ENCODE results near the gene NEDD4L.

NEDD4L gene

GRCh38 chr18:58351776-58352175 lies 307.8 kb downstream of the NEDD4L start:
- Histone ChIP-seq H3K18ac (ENCODE audit: low read length) (no peak overlapping the region), H3K23ac (ENCODE audit: low read depth, low read length, poor library complexity) (no peak overlapping the region), H2AFZ (ENCODE audit: low read length) (no peak overlapping the region), H2BK12ac (ENCODE audit: low read length) (no peak overlapping the region), H3K4me1 (ENCODE audit: control insufficient read depth in 2 of 2, insufficient read depth in 1 of 2, low read depth in 1 of 2, low read length in 2 of 2) (peaks cover 0 to 2% of the 10 kb centered on the region in 2 donors), H4K8ac (ENCODE audit: low read depth, low read length) (no peak overlapping the region), H2BK120ac (ENCODE audit: low read depth, low read length) (no peak overlapping the region), H3K9me3 (replicated peaks in 1 of 2; ENCODE audit: control insufficient read depth in 2 of 2, insufficient read depth in 1 of 2, low read depth in 1 of 2, low read length in 2 of 2) (no peaks in the 10 kb centered on the region), H3K27me3 (ENCODE audit: control insufficient read depth in 3 of 3, insufficient read depth in 3 of 3, low read depth in 1 of 3, low read length in 3 of 3) (no peaks in the 10 kb centered on the region), H3K79me1 (ENCODE audit: low read depth, low read length) (no peaks in the 10 kb centered on the region), H2BK15ac (ENCODE audit: low read length) (no peak overlapping the region), H3K4me3 (ENCODE audit: low read length in 2 of 2) (no peak overlapping the region), H3K27ac (replicated peaks; ENCODE audit: low read length) (no peak overlapping the region), H2BK5ac (ENCODE audit: low read length) (no peak overlapping the region), H3K9ac (ENCODE audit: low read depth, low read length, poor library complexity) (no peak overlapping the region), H2AK5ac (ENCODE audit: low read depth, low read length) (no peak overlapping the region), H3K36me3 (replicated peaks in 1 of 2; ENCODE audit: control insufficient read depth in 2 of 2, insufficient read depth in 2 of 2, low read length in 2 of 2) (peaks cover 3% of the 10 kb centered on the region in 2 donors), H3K4ac (ENCODE audit: low read length) (no peak overlapping the region), H4K91ac (ENCODE audit: low read depth, low read length, poor library complexity) (no peak overlapping the region), H3K14ac (ENCODE audit: low read length) (no peak overlapping the region), H3K4me2 (ENCODE audit: insufficient read depth, low read length, poor library complexity, severe bottlenecking) (no peak overlapping the region)
- no peak for DNase-seq (ENCODE audit: low spot score)
- no CpG with 5 or more reads among the region's 3 CpGs for WGBS, 2 donors (ENCODE audit: extremely low coverage in 2 of 2, insufficient read length in 2 of 2, insufficient replicate concordance in 1 of 2)

DNA sequence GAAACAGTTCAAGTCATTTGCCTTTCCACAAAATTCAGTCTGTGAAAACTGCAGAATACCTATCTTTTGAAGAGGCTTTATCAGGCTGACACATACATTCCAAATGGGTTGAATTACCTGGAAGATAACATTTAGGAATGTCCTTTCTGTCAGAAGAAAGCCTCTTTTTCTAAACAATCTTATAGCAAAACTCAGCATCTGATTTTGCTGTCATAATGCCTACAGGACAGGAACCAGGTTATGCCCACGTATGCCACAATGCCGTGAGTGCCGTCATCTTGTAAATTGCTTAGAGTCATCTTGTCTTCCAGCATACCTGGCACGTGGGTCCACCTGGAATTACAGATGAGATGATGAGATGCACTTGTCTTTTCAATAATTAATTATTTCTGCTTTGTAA lies 309.6 kb downstream of the NEDD4L start:
- H2BK120ac ChIP-seq (ENCODE audit: low read depth, low read length) = no peak overlapping the region
- H3K27me3 ChIP-seq (ENCODE audit: control insufficient read depth in 3 of 3, insufficient read depth in 3 of 3, low read depth in 1 of 3, low read length in 3 of 3) = no peaks in the 10 kb centered on the region
- no peak overlapping the region for H3K4me2 ChIP-seq (ENCODE audit: insufficient read depth, low read length, poor library complexity, severe bottlenecking)
- H2BK12ac ChIP-seq (ENCODE audit: low read length) = no peak overlapping the region
- no peak overlapping the region for H3K14ac ChIP-seq (ENCODE audit: low read length)
- H2AK5ac ChIP-seq (ENCODE audit: low read depth, low read length) = no peak overlapping the region
- H3K9me3 ChIP-seq (replicated peaks in 1 of 2; ENCODE audit: control insufficient read depth in 2 of 2, insufficient read depth in 1 of 2, low read depth in 1 of 2, low read length in 2 of 2) = no peaks in the 10 kb centered on the region
- H3K4me1 ChIP-seq (ENCODE audit: control insufficient read depth in 2 of 2, insufficient read depth in 1 of 2, low read depth in 1 of 2, low read length in 2 of 2) = peaks cover 0 to 2% of the 10 kb centered on the region in 2 donors
- H3K79me1 ChIP-seq (ENCODE audit: low read depth, low read length) = no peaks in the 10 kb centered on the region
- peaks cover 3% of the 10 kb centered on the region in 2 donors for H3K36me3 ChIP-seq (replicated peaks in 1 of 2; ENCODE audit: control insufficient read depth in 2 of 2, insufficient read depth in 2 of 2, low read length in 2 of 2)
- H3K27ac ChIP-seq (replicated peaks; ENCODE audit: low read length) = no peak overlapping the region
- no peak overlapping the region for H4K91ac ChIP-seq (ENCODE audit: low read depth, low read length, poor library complexity)
- no peak overlapping the region for H3K18ac ChIP-seq (ENCODE audit: low read length)
- H3K4ac ChIP-seq (ENCODE audit: low read length) = no peak overlapping the region
- no CpG with 5 or more reads among the region's 4 CpGs for WGBS, 2 donors (ENCODE audit: extremely low coverage in 2 of 2, insufficient read length in 2 of 2, insufficient replicate concordance in 1 of 2)
- no peak overlapping the region for H3K4me3 ChIP-seq (ENCODE audit: low read length in 2 of 2)
- no peak overlapping the region for H3K23ac ChIP-seq (ENCODE audit: low read depth, low read length, poor library complexity)
- H2AFZ ChIP-seq (ENCODE audit: low read length) = no peak overlapping the region
- no peak for DNase-seq (ENCODE audit: low spot score)
- H2BK15ac ChIP-seq (ENCODE audit: low read length) = no peak overlapping the region
- no peak overlapping the region for H3K9ac ChIP-seq (ENCODE audit: low read depth, low read length, poor library complexity)
- H2BK5ac ChIP-seq (ENCODE audit: low read length) = no peak overlapping the region
- no peak overlapping the region for H4K8ac ChIP-seq (ENCODE audit: low read depth, low read length)

GRCh38 chr18:58354051-58354450 lies 310.0 kb downstream of the NEDD4L start:
- no CpG with 5 or more reads among the region's 4 CpGs for WGBS, 2 donors (ENCODE audit: extremely low coverage in 2 of 2, insufficient read length in 2 of 2, insufficient replicate concordance in 1 of 2)
- Histone ChIP-seq H4K8ac (ENCODE audit: low read depth, low read length) (no peak overlapping the region), H2BK120ac (ENCODE audit: low read depth, low read length) (no peak overlapping the region), H3K27ac (replicated peaks; ENCODE audit: low read length) (no peak overlapping the region), H2BK5ac (ENCODE audit: low read length) (no peak overlapping the region), H3K36me3 (replicated peaks in 1 of 2; ENCODE audit: control insufficient read depth in 2 of 2, insufficient read depth in 2 of 2, low read length in 2 of 2) (peaks cover 3% of the 10 kb centered on the region in 2 donors), H2AFZ (ENCODE audit: low read length) (no peak overlapping the region), H3K9ac (ENCODE audit: low read depth, low read length, poor library complexity) (no peak overlapping the region), H4K91ac (ENCODE audit: low read depth, low read length, poor library complexity) (no peak overlapping the region), H2AK5ac (ENCODE audit: low read depth, low read length) (no peak overlapping the region), H3K79me1 (ENCODE audit: low read depth, low read length) (no peaks in the 10 kb centered on the region), H3K4ac (ENCODE audit: low read length) (no peak overlapping the region), H3K18ac (ENCODE audit: low read length) (no peak overlapping the region), H3K23ac (ENCODE audit: low read depth, low read length, poor library complexity) (no peak overlapping the region), H3K9me3 (replicated peaks in 1 of 2; ENCODE audit: control insufficient read depth in 2 of 2, insufficient read depth in 1 of 2, low read depth in 1 of 2, low read length in 2 of 2) (no peaks in the 10 kb centered on the region), H3K4me3 (ENCODE audit: low read length in 2 of 2) (no peak overlapping the region), H2BK15ac (ENCODE audit: low read length) (no peak overlapping the region), H3K27me3 (ENCODE audit: control insufficient read depth in 3 of 3, insufficient read depth in 3 of 3, low read depth in 1 of 3, low read length in 3 of 3) (no peaks in the 10 kb centered on the region), H3K14ac (ENCODE audit: low read length) (no peak overlapping the region), H3K4me1 (ENCODE audit: control insufficient read depth in 2 of 2, insufficient read depth in 1 of 2, low read depth in 1 of 2, low read length in 2 of 2) (no peaks in the 10 kb centered on the region), H3K4me2 (ENCODE audit: insufficient read depth, low read length, poor library complexity, severe bottlenecking) (no peak overlapping the region), H2BK12ac (ENCODE audit: low read length) (no peak overlapping the region)
- DNase-seq (ENCODE audit: low spot score) = no peak

DNA sequence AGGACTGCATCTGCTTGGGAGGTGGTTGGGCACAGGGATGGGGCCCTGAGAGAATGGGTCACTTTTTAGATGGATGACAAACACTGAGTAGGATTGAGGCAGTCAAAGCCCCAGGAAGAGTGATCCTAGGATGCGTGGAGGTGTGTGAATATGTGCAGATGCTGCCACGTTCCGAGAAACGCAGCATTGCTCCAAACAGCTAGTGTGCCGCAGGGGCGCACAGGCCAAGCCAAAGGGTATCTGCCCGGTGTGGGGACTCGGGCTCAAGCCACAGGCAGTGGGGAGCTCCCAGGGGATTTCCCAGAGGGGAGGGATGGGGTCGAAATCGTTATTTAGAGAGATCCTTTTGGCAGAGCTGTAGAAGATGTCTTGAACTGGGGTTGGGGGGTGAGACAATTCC lies 310.8 kb downstream of the NEDD4L start:
- WGBS, 2 donors (ENCODE audit: extremely low coverage in 2 of 2, insufficient read length in 2 of 2, insufficient replicate concordance in 1 of 2) = no CpG with 5 or more reads among the region's 10 CpGs
- Histone ChIP-seq H3K4me3 (ENCODE audit: low read length in 2 of 2) (no peak overlapping the region), H3K14ac (ENCODE audit: low read length) (no peak overlapping the region), H3K27ac (replicated peaks; ENCODE audit: low read length) (no peak overlapping the region), H3K4me2 (ENCODE audit: insufficient read depth, low read length, poor library complexity, severe bottlenecking) (no peak overlapping the region), H3K23ac (ENCODE audit: low read depth, low read length, poor library complexity) (no peak overlapping the region), H3K9ac (ENCODE audit: low read depth, low read length, poor library complexity) (no peak overlapping the region), H3K18ac (ENCODE audit: low read length) (peak overlapping the region; percentile 74), H4K91ac (ENCODE audit: low read depth, low read length, poor library complexity) (no peak overlapping the region), H2BK15ac (ENCODE audit: low read length) (no peak overlapping the region), H3K79me1 (ENCODE audit: low read depth, low read length) (no peaks in the 10 kb centered on the region), H3K36me3 (replicated peaks in 1 of 2; ENCODE audit: control insufficient read depth in 2 of 2, insufficient read depth in 2 of 2, low read length in 2 of 2) (peaks cover 3% of the 10 kb centered on the region in 2 donors), H3K9me3 (replicated peaks in 1 of 2; ENCODE audit: control insufficient read depth in 2 of 2, insufficient read depth in 1 of 2, low read depth in 1 of 2, low read length in 2 of 2) (no peaks in the 10 kb centered on the region), H2AK5ac (ENCODE audit: low read depth, low read length) (no peak overlapping the region), H4K8ac (ENCODE audit: low read depth, low read length) (no peak overlapping the region), H2BK5ac (ENCODE audit: low read length) (no peak overlapping the region), H3K27me3 (ENCODE audit: control insufficient read depth in 3 of 3, insufficient read depth in 3 of 3, low read depth in 1 of 3, low read length in 3 of 3) (no peaks in the 10 kb centered on the region), H2BK120ac (ENCODE audit: low read depth, low read length) (no peak overlapping the region), H2BK12ac (ENCODE audit: low read length) (no peak overlapping the region), H2AFZ (ENCODE audit: low read length) (no peak overlapping the region), H3K4me1 (ENCODE audit: control insufficient read depth in 2 of 2, insufficient read depth in 1 of 2, low read depth in 1 of 2, low read length in 2 of 2) (no peaks in the 10 kb centered on the region), H3K4ac (ENCODE audit: low read length) (no peak overlapping the region)
- DNase-seq (ENCODE audit: low spot score) = no peak

All from neuronal stem cell (in vitro differentiated cells).